ENCODE results near the gene C2orf80. TPM values are rescaled to one million over a fixed set of nuclear protein-coding genes. Genes with fewer than 3 reads are reported as not detected.
"Not testable (repeated sequence)": the region's sequence is repeated elsewhere in the genome, so short reads cannot be mapped to it uniquely, and the experiment has no call there.

Gene C2orf80
- total RNA-seq, 3 donors from 2014 or later (not counting 1 experiment from before 2014, with no cell fraction given), result not detected

DNA sequence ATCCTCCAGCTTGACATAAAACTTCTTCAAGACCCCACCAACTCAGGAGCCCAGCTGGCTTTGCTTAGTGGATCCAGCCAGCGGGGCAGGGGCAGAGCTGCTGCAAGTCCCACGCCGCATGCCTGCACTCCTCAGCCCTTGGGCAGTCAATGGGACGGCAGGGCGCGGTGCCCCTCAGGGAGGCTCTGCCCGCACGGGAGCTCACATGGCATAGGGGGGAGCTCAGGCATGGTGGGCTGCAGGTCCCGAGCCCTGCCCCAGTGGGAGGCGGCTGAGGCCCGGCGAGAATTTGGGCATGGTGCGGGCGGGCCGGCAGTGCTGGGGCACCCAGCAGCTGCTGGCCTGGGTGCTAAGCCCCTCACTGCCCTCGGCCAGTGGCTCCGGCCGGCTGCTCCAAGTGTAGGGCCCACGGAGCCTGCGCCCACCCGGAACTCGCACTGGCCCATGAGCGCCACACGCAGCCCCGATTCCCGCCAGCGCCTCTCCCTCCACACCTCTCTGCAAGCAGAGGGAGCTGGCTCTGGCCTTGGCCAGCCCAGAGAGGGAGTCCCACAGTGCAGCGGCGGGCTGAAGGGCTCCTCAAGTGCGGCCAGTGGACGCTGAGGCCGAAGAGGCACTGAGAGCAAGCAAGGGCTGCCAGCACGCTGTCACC, 37.9 kb upstream of the C2orf80 start:
- H3K4me3 ChIP-seq (ENCODE audit: low read length), result no peak overlapping the region
- H3K9me3 ChIP-seq (ENCODE audit: control insufficient read depth, insufficient read depth, low read length), result no peaks in the 10 kb centered on the region
- no peak overlapping the region for H3K27ac ChIP-seq (ENCODE audit: low read length)
- DNase-seq (no peak), ATAC-seq (no peak)
- TF ChIP-seq, protein P1, sequence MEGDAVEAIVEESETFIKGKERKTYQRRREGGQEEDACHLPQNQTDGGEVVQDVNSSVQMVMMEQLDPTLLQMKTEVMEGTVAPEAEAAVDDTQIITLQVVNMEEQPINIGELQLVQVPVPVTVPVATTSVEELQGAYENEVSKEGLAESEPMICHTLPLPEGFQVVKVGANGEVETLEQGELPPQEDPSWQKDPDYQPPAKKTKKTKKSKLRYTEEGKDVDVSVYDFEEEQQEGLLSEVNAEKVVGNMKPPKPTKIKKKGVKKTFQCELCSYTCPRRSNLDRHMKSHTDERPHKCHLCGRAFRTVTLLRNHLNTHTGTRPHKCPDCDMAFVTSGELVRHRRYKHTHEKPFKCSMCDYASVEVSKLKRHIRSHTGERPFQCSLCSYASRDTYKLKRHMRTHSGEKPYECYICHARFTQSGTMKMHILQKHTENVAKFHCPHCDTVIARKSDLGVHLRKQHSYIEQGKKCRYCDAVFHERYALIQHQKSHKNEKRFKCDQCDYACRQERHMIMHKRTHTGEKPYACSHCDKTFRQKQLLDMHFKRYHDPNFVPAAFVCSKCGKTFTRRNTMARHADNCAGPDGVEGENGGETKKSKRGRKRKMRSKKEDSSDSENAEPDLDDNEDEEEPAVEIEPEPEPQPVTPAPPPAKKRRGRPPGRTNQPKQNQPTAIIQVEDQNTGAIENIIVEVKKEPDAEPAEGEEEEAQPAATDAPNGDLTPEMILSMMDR (IDR thresholded peaks at IDR 0.05), result no peak
- intact Hi-C loops (cut with micrococcal nuclease), result no loop called here
- no peak overlapping the region for H3K27ac Mint-ChIP-seq
- 94% methylated on average over 33 of the region's 33 CpGs for WGBS (ENCODE audit: insufficient coverage)
- peaks cover 0 to 4% of the 10 kb centered on the region in 2 donors for H3K9me3 Mint-ChIP-seq
- H3K27me3 Mint-ChIP-seq (ENCODE audit: low read depth in 2 of 2), result no peaks in the 10 kb centered on the region
- no peaks in the 10 kb centered on the region for H3K4me1 Mint-ChIP-seq
- no peak overlapping the region for H3K4me3 Mint-ChIP-seq
- H3K27me3 ChIP-seq (ENCODE audit: control insufficient read depth, insufficient read depth, low read length), result no peaks in the 10 kb centered on the region
- H3K4me1 ChIP-seq (ENCODE audit: control insufficient read depth, insufficient read depth, low read length), result no peaks in the 10 kb centered on the region
- no peaks in the 10 kb centered on the region for H3K36me3 ChIP-seq (ENCODE audit: control insufficient read depth, insufficient read depth, low read length)
- no peaks in the 10 kb centered on the region for H3K36me3 Mint-ChIP-seq

- H3K9me3 ChIP-seq (ENCODE audit: control insufficient read depth, insufficient read depth, low read length), result no peaks in the 10 kb centered on the region
- no peak overlapping the region for H3K4me3 Mint-ChIP-seq
- no peak for ATAC-seq
- no peak overlapping the region for H3K27ac ChIP-seq (ENCODE audit: low read length)
- intact Hi-C loops (cut with micrococcal nuclease), result no loop called here
- no peaks in the 10 kb centered on the region for H3K4me1 ChIP-seq (ENCODE audit: control insufficient read depth, insufficient read depth, low read length)
- no peak for DNase-seq
- no peaks in the 10 kb centered on the region for H3K9me3 Mint-ChIP-seq
- peaks cover 8 to 10% of the 10 kb centered on the region in 2 donors for H3K27me3 Mint-ChIP-seq (ENCODE audit: low read depth in 2 of 2)
- TF ChIP-seq, protein P1 (IDR thresholded peaks at IDR 0.05), result no peak
- no peaks in the 10 kb centered on the region for H3K36me3 Mint-ChIP-seq
- WGBS (ENCODE audit: insufficient coverage), result 93% methylated on average over 2 of the region's 2 CpGs
- no peaks in the 10 kb centered on the region for H3K36me3 ChIP-seq (ENCODE audit: control insufficient read depth, insufficient read depth, low read length)
- H3K27me3 ChIP-seq (ENCODE audit: control insufficient read depth, insufficient read depth, low read length), result no peaks in the 10 kb centered on the region
- H3K27ac Mint-ChIP-seq, result no peak overlapping the region
- no peaks in the 10 kb centered on the region for H3K4me1 Mint-ChIP-seq
- no peak overlapping the region for H3K4me3 ChIP-seq (ENCODE audit: low read length)
Observed at GRCh38 chr2:208224802-208225201, 35.0 kb upstream of the C2orf80 start.

DNA sequence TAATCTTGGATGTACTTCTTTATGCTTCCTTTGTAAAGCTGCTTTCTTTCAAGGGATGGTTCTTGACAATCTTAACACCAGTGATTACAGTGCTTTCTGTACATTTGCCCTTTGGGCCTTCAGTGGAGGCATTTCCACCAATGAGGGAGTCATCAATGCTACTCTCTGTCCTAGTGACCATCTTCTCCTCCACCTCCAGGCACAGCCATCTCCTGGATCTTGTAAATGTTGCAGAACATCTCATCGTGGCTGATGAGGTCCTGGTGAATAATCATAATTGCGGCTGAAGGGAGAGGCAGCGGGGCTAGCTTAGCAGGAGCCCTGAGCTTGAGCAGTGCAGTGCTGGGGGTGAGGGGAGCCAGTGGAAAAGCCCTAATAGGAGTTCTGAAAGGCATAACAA, 32.5 kb upstream of the C2orf80 start:
- Histone ChIP-seq H3K27me3 (ENCODE audit: control insufficient read depth, insufficient read depth, low read length) (no peaks in the 10 kb centered on the region), H3K4me3 (ENCODE audit: low read length) (no peak overlapping the region), H3K9me3 (ENCODE audit: control insufficient read depth, insufficient read depth, low read length) (no peaks in the 10 kb centered on the region), H3K4me1 (ENCODE audit: control insufficient read depth, insufficient read depth, low read length) (no peaks in the 10 kb centered on the region), H3K27ac (ENCODE audit: low read length) (no peak overlapping the region), H3K36me3 (ENCODE audit: control insufficient read depth, insufficient read depth, low read length) (no peaks in the 10 kb centered on the region)
- ATAC-seq (no peak), DNase-seq (no peak)
- Mint-ChIP-seq H3K4me3 (no peak overlapping the region), H3K36me3 (no peaks in the 10 kb centered on the region), H3K27me3 (ENCODE audit: low read depth in 2 of 2) (peaks cover 8 to 11% of the 10 kb centered on the region in 2 donors), H3K4me1 (no peaks in the 10 kb centered on the region), H3K9me3 (no peaks in the 10 kb centered on the region), H3K27ac (no peak overlapping the region)
- WGBS (ENCODE audit: insufficient coverage), result 93% methylated on average over 3 of the region's 3 CpGs
- intact Hi-C loops (cut with micrococcal nuclease), result no loop called here
- TF ChIP-seq, protein P1 (IDR thresholded peaks at IDR 0.05), result no peak

DNA sequence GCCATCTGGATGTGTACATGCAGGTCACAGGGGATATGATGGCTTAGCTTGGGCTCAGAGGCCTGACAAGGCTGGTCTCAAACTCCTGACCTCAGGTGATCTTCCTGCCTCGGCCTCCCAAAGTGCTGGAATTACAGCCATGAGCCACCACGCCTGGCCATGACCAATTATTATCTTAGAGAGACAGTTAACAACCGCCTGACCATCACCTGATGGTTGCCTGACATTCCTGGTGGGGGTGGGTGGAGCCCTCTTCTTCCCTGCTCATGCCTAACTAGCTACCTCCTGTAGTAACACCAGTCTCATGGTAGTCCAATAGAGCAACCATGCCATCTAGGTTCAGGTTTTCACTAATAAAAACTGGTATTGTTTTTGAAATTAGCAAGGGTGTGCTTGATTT, 32.0 kb upstream of the C2orf80 start:
- H3K9me3 ChIP-seq (ENCODE audit: control insufficient read depth, insufficient read depth, low read length); DNase-seq; H3K4me3 Mint-ChIP-seq; H3K36me3 ChIP-seq (ENCODE audit: control insufficient read depth, insufficient read depth, low read length); H3K4me1 ChIP-seq (ENCODE audit: control insufficient read depth, insufficient read depth, low read length); intact Hi-C loops (cut with micrococcal nuclease); ATAC-seq; H3K27ac ChIP-seq (ENCODE audit: low read length); H3K4me3 ChIP-seq (ENCODE audit: low read length); H3K27ac Mint-ChIP-seq; H3K36me3 Mint-ChIP-seq; H3K27me3 ChIP-seq (ENCODE audit: control insufficient read depth, insufficient read depth, low read length); H3K9me3 Mint-ChIP-seq; H3K4me1 Mint-ChIP-seq: not testable (repeated sequence)
- peaks cover 8 to 11% of the 10 kb centered on the region in 2 donors for H3K27me3 Mint-ChIP-seq (ENCODE audit: low read depth in 2 of 2)
- WGBS (ENCODE audit: insufficient coverage), result 89% methylated on average over 3 of the region's 3 CpGs
